Measurements from ENCODE around the gene CD47.

CD47 gene

DNA sequence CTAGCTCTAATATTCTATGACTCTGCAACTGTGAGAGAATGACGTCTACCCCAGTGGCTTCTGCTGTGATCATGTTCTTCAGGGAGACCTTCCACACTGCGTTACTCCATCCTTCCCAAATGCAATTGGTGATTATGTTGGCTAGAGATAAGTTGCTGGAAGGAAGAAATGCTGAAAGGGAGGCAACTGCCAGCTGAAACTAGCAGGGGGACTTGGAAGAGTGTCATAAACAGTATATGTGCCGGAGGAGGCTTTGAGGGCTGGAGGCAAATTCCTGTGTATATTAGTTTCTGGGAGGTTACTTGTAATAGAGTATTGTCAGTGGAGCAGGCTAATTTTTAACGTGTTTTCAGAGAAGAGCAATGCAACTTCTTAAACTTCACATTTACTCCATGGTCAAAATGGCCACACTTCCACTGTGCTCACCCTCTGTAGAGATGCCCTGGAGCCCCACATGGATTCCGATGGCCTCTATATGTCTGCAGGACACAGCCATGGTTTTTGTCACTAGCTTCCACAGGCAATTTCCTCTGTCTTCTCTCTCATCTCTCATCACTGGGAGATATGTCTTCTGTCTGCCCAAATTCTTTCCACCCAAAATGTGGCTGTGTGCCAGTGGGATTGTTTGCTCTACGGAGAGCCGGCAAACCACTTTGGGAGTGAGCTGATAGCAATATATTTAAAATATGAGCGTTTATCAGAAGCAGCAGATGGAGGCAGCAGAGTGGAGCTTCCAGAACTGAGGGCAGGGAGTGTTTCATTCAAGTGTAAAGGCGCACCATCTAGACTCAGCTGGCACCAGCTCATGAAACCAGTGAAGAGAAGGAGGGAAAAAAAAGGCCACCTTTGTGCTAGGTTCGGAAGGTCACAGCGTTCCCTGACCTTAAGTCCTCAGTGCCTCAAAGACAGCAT is 13.3 kb upstream of the CD47 start:
- TF ChIP-seq, protein P1, sequence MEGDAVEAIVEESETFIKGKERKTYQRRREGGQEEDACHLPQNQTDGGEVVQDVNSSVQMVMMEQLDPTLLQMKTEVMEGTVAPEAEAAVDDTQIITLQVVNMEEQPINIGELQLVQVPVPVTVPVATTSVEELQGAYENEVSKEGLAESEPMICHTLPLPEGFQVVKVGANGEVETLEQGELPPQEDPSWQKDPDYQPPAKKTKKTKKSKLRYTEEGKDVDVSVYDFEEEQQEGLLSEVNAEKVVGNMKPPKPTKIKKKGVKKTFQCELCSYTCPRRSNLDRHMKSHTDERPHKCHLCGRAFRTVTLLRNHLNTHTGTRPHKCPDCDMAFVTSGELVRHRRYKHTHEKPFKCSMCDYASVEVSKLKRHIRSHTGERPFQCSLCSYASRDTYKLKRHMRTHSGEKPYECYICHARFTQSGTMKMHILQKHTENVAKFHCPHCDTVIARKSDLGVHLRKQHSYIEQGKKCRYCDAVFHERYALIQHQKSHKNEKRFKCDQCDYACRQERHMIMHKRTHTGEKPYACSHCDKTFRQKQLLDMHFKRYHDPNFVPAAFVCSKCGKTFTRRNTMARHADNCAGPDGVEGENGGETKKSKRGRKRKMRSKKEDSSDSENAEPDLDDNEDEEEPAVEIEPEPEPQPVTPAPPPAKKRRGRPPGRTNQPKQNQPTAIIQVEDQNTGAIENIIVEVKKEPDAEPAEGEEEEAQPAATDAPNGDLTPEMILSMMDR (IDR thresholded peaks at IDR 0.05; ENCODE audit: borderline replicate concordance, insufficient read depth, low read depth, low read length), result no peak
- no peak overlapping the region for H3K4me3 ChIP-seq (ENCODE audit: low read depth, low read length)

DNA sequence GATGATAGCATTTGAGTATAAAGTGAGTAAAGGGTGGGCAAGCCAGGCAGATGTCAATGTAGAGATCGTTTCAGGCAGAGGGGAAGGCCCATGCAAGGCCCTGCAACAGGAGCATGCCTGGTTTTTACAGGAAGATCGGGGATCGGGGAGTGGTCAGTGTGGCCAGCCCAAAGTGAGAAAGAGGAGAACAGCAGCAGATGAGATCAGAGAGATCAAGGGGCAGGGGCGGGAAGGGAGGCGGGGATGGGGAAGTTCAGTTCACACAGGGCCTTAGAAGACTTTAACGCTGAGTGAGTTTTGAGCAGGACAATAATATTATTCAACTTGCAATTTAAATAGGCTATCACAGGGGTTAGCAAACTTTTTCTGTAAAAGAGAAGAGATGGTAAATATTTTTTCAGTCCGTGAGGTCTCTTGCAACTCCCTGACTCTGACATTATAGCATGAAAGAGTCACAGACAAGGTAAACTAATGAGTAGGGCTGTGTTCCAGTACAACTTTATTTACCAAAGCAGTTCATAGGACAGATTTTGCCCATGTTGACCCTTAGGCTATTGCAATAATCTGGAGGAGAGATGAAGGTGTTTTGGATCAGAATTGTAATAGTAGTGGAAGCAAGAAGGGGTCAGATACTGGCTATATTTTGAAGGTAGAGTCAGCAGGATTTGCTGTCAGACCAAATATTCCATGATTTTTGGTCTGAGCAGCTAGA is 12.4 kb upstream of the CD47 start:
- H3K4me3 ChIP-seq (ENCODE audit: low read depth, low read length), result no peak overlapping the region
- TF ChIP-seq, protein P1 (IDR thresholded peaks at IDR 0.05; ENCODE audit: borderline replicate concordance, insufficient read depth, low read depth, low read length), result no peak

- no peak overlapping the region for H3K4me3 ChIP-seq (ENCODE audit: low read depth, low read length)
- TF ChIP-seq, protein P1 (IDR thresholded peaks at IDR 0.05; ENCODE audit: borderline replicate concordance, insufficient read depth, low read depth, low read length), result no peak
Measured at GRCh38 chr3:108102420-108103039, 11.7 kb upstream of the CD47 start.

- no peak overlapping the region for H3K4me3 ChIP-seq (ENCODE audit: low read depth, low read length)
- TF ChIP-seq, protein P1 (IDR thresholded peaks at IDR 0.05; ENCODE audit: borderline replicate concordance, insufficient read depth, low read depth, low read length), result no peak
Measured at GRCh38 chr3:108100906-108101660, 10.3 kb upstream of the CD47 start.

DNA sequence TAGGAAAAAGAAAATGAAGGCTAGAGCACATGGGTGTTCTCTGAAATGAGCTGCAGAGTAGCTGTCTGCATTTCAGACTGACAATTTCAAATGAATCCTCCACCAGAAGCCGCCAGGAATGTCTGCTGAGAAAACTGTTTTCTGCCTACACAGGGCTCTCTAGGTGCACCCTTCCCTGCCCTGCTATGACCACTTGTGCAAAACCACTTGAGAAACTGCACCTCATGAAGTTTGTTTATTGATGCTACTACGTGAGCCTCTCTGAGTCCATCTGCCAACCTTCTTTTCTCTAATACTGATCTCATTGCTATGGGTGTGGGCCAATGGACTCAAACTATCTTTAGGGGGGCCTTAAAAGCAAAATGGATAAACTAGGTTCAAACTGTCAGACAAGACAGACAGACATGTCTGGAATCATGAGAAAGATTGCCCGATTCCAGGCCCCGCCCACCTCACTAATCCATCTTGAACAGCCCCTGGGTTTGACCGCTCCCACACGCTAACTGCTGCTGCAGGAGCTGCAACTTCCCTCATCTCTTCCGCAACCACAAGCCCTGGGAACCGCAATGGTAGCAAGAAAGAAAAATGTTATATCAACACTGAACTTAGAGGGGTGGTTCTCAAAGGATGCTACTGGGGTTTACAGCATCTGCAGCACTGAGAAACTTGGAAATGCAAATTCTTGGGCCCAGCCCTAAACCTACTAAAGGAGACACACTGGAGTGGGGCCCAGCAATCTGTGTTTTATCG is 9.0 kb upstream of the CD47 start:
- peak overlapping the region; percentile 21 for H3K4me3 ChIP-seq (ENCODE audit: low read depth, low read length)
- TF ChIP-seq, protein P1 (IDR thresholded peaks at IDR 0.05; ENCODE audit: borderline replicate concordance, insufficient read depth, low read depth, low read length), result no peak

DNA sequence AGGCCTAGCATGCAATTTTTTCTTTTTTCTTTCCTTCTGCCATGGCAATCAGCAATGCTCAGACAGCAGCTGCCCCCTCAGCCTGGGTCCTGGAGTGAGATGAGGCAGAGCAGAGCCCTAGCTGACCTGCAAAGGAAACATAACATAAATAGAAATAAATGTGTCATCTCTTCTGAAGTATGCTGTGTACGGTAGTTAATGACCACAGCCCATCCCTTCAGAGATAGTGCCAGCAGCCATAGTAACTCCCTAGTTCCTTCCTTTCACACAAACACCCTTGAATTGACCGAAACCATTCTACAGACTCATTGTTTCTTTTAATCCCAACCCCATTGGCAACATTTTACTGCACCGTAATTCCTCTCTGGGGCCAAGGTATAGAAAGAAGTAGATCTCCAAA is 8.4 kb upstream of the CD47 start:
- TF ChIP-seq, protein P1 (IDR thresholded peaks at IDR 0.05; ENCODE audit: borderline replicate concordance, insufficient read depth, low read depth, low read length), result no peak
- H3K4me3 ChIP-seq (ENCODE audit: low read depth, low read length), result no peak overlapping the region

All from GM12875 (cell line).